K562 (cell line): ENCODE measurements around the gene GPER1. TPM values are rescaled to one million over a fixed set of nuclear protein-coding genes. Genes with fewer than 3 reads are reported as not detected.

Experiments used
- ATAC-seq: fragments of 200-7000 bp; cut with Tn5 transposase; 3 replicates; pipeline ENCODE4 v1.9.1; 2020; ENCODE audit warnings: moderate library complexity
- BruUV-seq: library from RNA; stranded (reverse); fragments of 400-500 nt; replicated peaks from 2 replicates; lab custom pipeline; 2021; lab: Mats Ljungman, UMichigan
- CTCF ChIA-PET: fragments of 300-600 bp; formaldehyde crosslinking; extraction: SDS; loops from one replicate; lab custom pipeline; 2021; ENCODE audit warnings: low intra/inter-chr PET ratio; lab: Yijun Ruan, JAX
- POLR2A ChIA-PET: fragments of 300-600, 350-650 bp; sonication (Branson Sonifier 250); formaldehyde crosslinking; extraction: SDS; loops from one replicate; lab custom pipeline; 2021; ENCODE audit warnings: antibody characterized with exemption, inconsistent platforms; lab: Yijun Ruan, JAX
- DNase-seq, 4 experiments: peaks; one replicate each; pipeline versions ENCODE4 v3.0.0 to v3.0.0-alpha.2; 2011 to 2018; ENCODE audit warnings: low spot score in 3 of 4, mixed read lengths in 3 of 4; ENCODE audit errors: extremely low read depth in 1 of 4
- FAIRE-seq: peaks from 2 replicates; lab custom pipeline; 2011; peaks lifted over from hg19 to GRCh38; lab: Jason Lieb, UNC
- H2AFZ ChIP-seq: 2 replicates; pipeline ENCODE4 v1.6.0; 2011; ENCODE audit warnings: low read depth, low read length, control low read depth, inconsistent platforms
- H3K27ac ChIP-seq: fragments of 200-600 bp; 3 replicates; pipeline ENCODE4 v1.8.0; 2011; ENCODE audit warnings: low read depth, mild to moderate bottlenecking, control low read depth, inconsistent platforms, low read length, moderate library complexity, mixed read lengths; ENCODE audit errors: extremely low read depth
- H3K27me3 ChIP-seq, 2 experiments: fragments of 300-600 bp in 1 of 2; 2 replicates in 1 of 2; 3 replicates in 1 of 2; pipeline versions ENCODE4 v1.6.0 to v1.8.0; 2011; ENCODE audit warnings: inconsistent platforms in 2 of 2, low read length in 2 of 2, mild to moderate bottlenecking in 1 of 2, mixed read lengths in 1 of 2, moderate library complexity in 1 of 2; ENCODE audit not compliant: control insufficient read depth in 2 of 2, insufficient read depth in 2 of 2
- H3K36me3 ChIP-seq: fragments of 300-600 bp; 3 replicates; pipeline ENCODE4 v1.8.0; 2011; ENCODE audit warnings: mild to moderate bottlenecking, low read length, inconsistent platforms; ENCODE audit not compliant: control insufficient read depth, insufficient read depth
- H3K4me1 ChIP-seq, 2 experiments: fragments of 200-600 bp in 1 of 2; replicated peaks in 1 of 2; 2 replicates in 1 of 2; 3 replicates in 1 of 2; pipeline versions ENCODE4 v1.5.1 to v1.8.0; 2011; ENCODE audit warnings: inconsistent platforms in 2 of 2, low read length in 2 of 2, mild to moderate bottlenecking in 1 of 2, mixed read lengths in 1 of 2, moderate library complexity in 1 of 2; ENCODE audit not compliant: control insufficient read depth in 2 of 2, insufficient read depth in 2 of 2
- H3K4me2 ChIP-seq: 2 replicates; pipeline ENCODE4 v1.6.1; 2011; ENCODE audit warnings: low read length, control low read depth, inconsistent platforms, mixed read lengths; ENCODE audit not compliant: insufficient read depth
- H3K4me3 ChIP-seq: fragments of 200-600 bp; sonication (generic), shearing (Covaris generic); 2 replicates; pipeline ENCODE4 v1.5.1; 2016; ENCODE audit warnings: control low read depth, inconsistent platforms
- H3K79me2 ChIP-seq: fragments of 200-600 bp; 3 replicates; pipeline ENCODE4 v1.8.0; 2011; ENCODE audit warnings: low read length, inconsistent platforms; ENCODE audit not compliant: control insufficient read depth, insufficient read depth
- H3K9ac ChIP-seq, 2 experiments: 2 replicates each; pipeline versions ENCODE4 v1.6.0 to v1.6.1; 2011; ENCODE audit warnings: low read depth in 2 of 2, low read length in 2 of 2, control low read depth in 1 of 2, inconsistent platforms in 1 of 2, mild to moderate bottlenecking in 1 of 2, mixed read lengths in 1 of 2; ENCODE audit not compliant: insufficient read depth in 1 of 2
- H3K9me1 ChIP-seq: one replicate; pipeline ENCODE4 v1.6.0; 2011; ENCODE audit warnings: inconsistent platforms, mild to moderate bottlenecking, low read length, moderate library complexity; ENCODE audit not compliant: control insufficient read depth, insufficient read depth
- H3K9me3 ChIP-seq: replicated peaks from 2 replicates; pipeline ENCODE4 v1.5.1; 2011; ENCODE audit warnings: low read depth, low read length, inconsistent platforms; ENCODE audit not compliant: control insufficient read depth, insufficient read depth
- H4K20me1 ChIP-seq: replicated peaks from 2 replicates; pipeline ENCODE4 v1.6.1; 2011; ENCODE audit warnings: low read length, inconsistent platforms, mixed read lengths; ENCODE audit not compliant: control insufficient read depth, insufficient read depth
- FOXA1 ChIP-seq: fragments of 450-650 bp; IDR thresholded peaks from 2 replicates; pipeline ENCODE4 v1.6.1; 2016; ENCODE audit warnings: mild to moderate bottlenecking, borderline replicate concordance
- GTF2E2 ChIP-seq: fragments of 200-800 bp; sonication (Bioruptor generic); IDR thresholded peaks from 2 replicates; pipeline ENCODE4 v1.6.1; 2016; ENCODE audit warnings: missing genetic modification characterization, missing compliant biosample characterization
- HNRNPH1 ChIP-seq: fragments of 200-400 bp; formaldehyde crosslinking; optimal IDR thresholded peaks from 2 replicates; pipeline ENCODE3; 2017; ENCODE audit warnings: low read depth, mild to moderate bottlenecking, low read length, moderate library complexity
- HNRNPUL1 ChIP-seq: fragments of 200-400 bp; formaldehyde crosslinking; IDR thresholded peaks from 2 replicates; pipeline ENCODE4 v1.6.1; 2017; ENCODE audit warnings: low read length
- IRF9 ChIP-seq: fragments of 450-650 bp; IDR thresholded peaks from 2 replicates; pipeline ENCODE4 v1.6.1; 2016; ENCODE audit warnings: missing biosample characterization, missing genetic modification characterization
- JUND ChIP-seq, 2 experiments: IDR thresholded peaks; 2 replicates in 1 of 2; 3 replicates in 1 of 2; pipeline ENCODE4 v1.6.1; 2011; ENCODE audit warnings: borderline replicate concordance in 2 of 2, low read depth in 2 of 2, low read length in 2 of 2, improper control_type of control experiment in 1 of 2, missing biosample characterization in 1 of 2, missing genetic modification characterization in 1 of 2, missing genetic modification reagents in 1 of 2
- MYBL2 ChIP-seq, 2 experiments: fragments of 450-650 bp in 1 of 2; sonication (generic) in 1 of 2; formaldehyde crosslinking in 1 of 2; IDR thresholded peaks; 2 replicates each; pipeline versions ENCODE4 v1.6.1 to v1.8.1; 2017 to 2022; ENCODE audit warnings: borderline replicate concordance in 1 of 2, inconsistent platforms in 1 of 2, low read depth in 1 of 2, mild to moderate bottlenecking in 1 of 2, missing genetic modification reagents in 1 of 2, moderate library complexity in 1 of 2
- PRMT5 ChIP-seq: sonication (generic); formaldehyde crosslinking; IDR thresholded peaks from 2 replicates; pipeline ENCODE4 v1.5.0; 2020; ENCODE audit warnings: missing genetic modification reagents
- RFX1 ChIP-seq: fragments of 450-650 bp; IDR thresholded peaks from 2 replicates; pipeline ENCODE4 v1.6.1; 2016; ENCODE audit warnings: mild to moderate bottlenecking, moderate library complexity
- SMAD3 ChIP-seq: fragments of 450-650 bp; formaldehyde crosslinking; conservative IDR thresholded peaks from 2 replicates; pipeline ENCODE4 v1.4.0; 2020; ENCODE audit warnings: mild to moderate bottlenecking
- SMC3 ChIP-seq: conservative IDR thresholded peaks from 2 replicates; pipeline ENCODE4 v1.6.1; 2011; ENCODE audit warnings: low read depth, low read length, improper control_type of control experiment; ENCODE audit not compliant: insufficient read depth
- SPI1 ChIP-seq: IDR thresholded peaks from 2 replicates; pipeline ENCODE4 v1.6.1; 2011; ENCODE audit warnings: low read depth, low read length, control low read depth, borderline replicate concordance
- SRF ChIP-seq, 2 experiments: fragments of 250-450, 450-650 bp in 1 of 2; sonication (Bioruptor Pico) in 1 of 2; sonication (generic) in 1 of 2; formaldehyde crosslinking; IDR thresholded peaks; 2 replicates each; pipeline versions ENCODE4 v1.5.0 to v1.5.1; 2020 to 2022; ENCODE audit warnings: mild to moderate bottlenecking in 1 of 2, missing genetic modification reagents in 1 of 2
- TCF7 ChIP-seq: sonication (generic); IDR thresholded peaks from 2 replicates; pipeline ENCODE4 v1.6.1; 2016; ENCODE audit warnings: antibody characterized with exemption, borderline replicate concordance
- ZEB2 ChIP-seq: fragments of 450-650 bp; IDR thresholded peaks from 2 replicates; pipeline ENCODE4 v1.6.1; 2016
- ZNF146 ChIP-seq: IDR thresholded peaks from one replicate; pipeline ENCODE4 v1.6.1; 2018; ENCODE audit warnings: missing compliant biosample characterization; ENCODE audit not compliant: unreplicated experiment
- ZNF253 ChIP-seq: fragments of 250-450 bp; sonication (Bioruptor Pico); conservative IDR thresholded peaks from 2 replicates; pipeline ENCODE4 v1.6.1; 2021; ENCODE audit warnings: mild to moderate bottlenecking
- WGBS: fragments of 100-300 bp; shearing (Covaris generic); methylation state at CpG from one replicate; pipeline ENCODE4 v1.1.6; 2016; ENCODE audit warnings: low coverage, mixed read lengths; ENCODE audit not compliant: insufficient coverage; ENCODE audit errors: missing lambda C conversion rate; 5-methylcytosine and 5-hydroxymethylcytosine counted together
- in situ Hi-C: fragments of 300-500 bp; cut with MboI; formaldehyde crosslinking; loops from 4 replicates; pipeline ENCODE4 v1.15.0; 2018; ENCODE audit warnings: inconsistent platforms, mixed read lengths
- intact Hi-C: fragments of 100-400 bp; cut with micrococcal nuclease; formaldehyde crosslinking; loops from 2 replicates; pipeline ENCODE4 v1.14.2; 2022
- polyA plus RNA-seq, 8 experiments: library from polyadenylated mRNA; depleted of rRNA in 4 of 8; stranded (reverse) in 5 of 8; unstranded in 3 of 8; fragments of >200 nt; fragmentation: Nextera tagmentation in 2 of 8; fragmentation: Illumina TruSeq in 1 of 8; extraction: Ambion mirVana in 2 of 8; extraction: Trizol in 1 of 8; gene quantifications; 2 replicates each; pipeline versions ENCODE4 v1.2.1 to v1.2.3, GENCODE V29; 2011 to 2014; ENCODE audit warnings: inconsistent platforms in 1 of 8, missing spikeins in 1 of 8
- total RNA-seq, 7 experiments: library from RNA; depleted of rRNA in 6 of 7; stranded (reverse); fragments of >200 nt in 6 of 7; fragmentation: Illumina TruSeq in 2 of 7; extraction: Trizol in 2 of 7; gene quantifications; 2 replicates each; pipeline versions ENCODE4 v1.2.1 to v1.2.3, GENCODE V29; 2011 to 2021; ENCODE audit warnings: low replicate concordance in 1 of 7

Gene GPER1
- total and polyA plus RNA-seq, 9 of the 15 experiments (the other 6 are each of a cell fraction or from before 2014, with no cell fraction given): 0.04 to 0.09 (median 0.08) TPM; not detected in 6

GRCh38 chr7:1078985-1079384, 8.9 kb upstream of the GPER1 start (continued):
- TF ChIP-seq MYBL2 (IDR thresholded peaks at IDR 0.05; ENCODE audit: low read depth): no peak
- TF ChIP-seq MYBL2 (CRISPR knock-in tag; IDR thresholded peaks at IDR 0.05; ENCODE audit: borderline replicate concordance): no peak
- no peak for TF ChIP-seq PRMT5 (CRISPR knock-in tag)
- TF ChIP-seq, all 486 proteins: peak for 0

- Histone ChIP-seq H3K27ac (no peak overlapping the region), H3K4me3 (no peak overlapping the region), H4K20me1 (no peaks in the 10 kb centered on the region), H3K36me3 (no peaks in the 10 kb centered on the region; the same call in 2 of the 3 replicates), H3K9me3 (no peaks in the 10 kb centered on the region), H3K4me2 (no peak overlapping the region), H3K9ac (peak overlapping the region in 1 of 2 experiments; percentile 68; a peak in 1 of 4 replicates), H3K4me1 (peaks cover 0 to 57% of the 10 kb centered on the region in 2 experiments; a peak in 2 of 5 replicates), H3K9me1 (no peaks in the 10 kb centered on the region), H3K27me3 (no peaks in the 10 kb centered on the region), H3K79me2 (no peaks in the 10 kb centered on the region), H2AFZ (no peak overlapping the region)
- no peak for ATAC-seq
- CTCF ChIA-PET: no interaction called here
- intact Hi-C loops: no loop called here
- POLR2A ChIA-PET: interaction anchor here (1.2 kb wide), 1 partner anchor 14 kb away, joined by 7 read pairs; no protein-coding TSS in a partner anchor
- FAIRE-seq: no peak
- 74% methylated on average over 9 of the region's 12 CpGs for WGBS
- DNase-seq: no peak
- BruUV-seq: no TSS peak
- no peak for TF ChIP-seq FOXA1
- no peak for TF ChIP-seq GTF2E2 (tag)
- TF ChIP-seq JUND (IDR thresholded peaks at IDR 0.05; ENCODE audit: borderline replicate concordance, low read depth, low read length): no peak
- no peak for TF ChIP-seq JUND (tag; IDR thresholded peaks at IDR 0.05; ENCODE audit: borderline replicate concordance, low read depth, low read length)
- no peak for TF ChIP-seq ZNF253 (CRISPR knock-in tag)
- no peak for TF ChIP-seq ZEB2
- no peak for TF ChIP-seq HNRNPUL1
- no peak for TF ChIP-seq SPI1
- TF ChIP-seq HNRNPH1: no peak
- no peak for TF ChIP-seq SMAD3 (CRISPR knock-in tag)
- TF ChIP-seq ZNF146 (CRISPR knock-in tag): no peak
- no peak for TF ChIP-seq SRF (CRISPR knock-in tag; IDR thresholded peaks at IDR 0.05)
- TF ChIP-seq SMC3: no peak
- no peak for TF ChIP-seq TCF7
- TF ChIP-seq RFX1: no peak
- TF ChIP-seq IRF9 (tag): no peak
- in situ Hi-C loops: no loop called here
These were observed 8.4 kb upstream of the GPER1 start for GRCh38 chr7:1079546-1079945.
